GM18861 (cell line): ENCODE measurements around the gene OTOF.

ENCODE experiments used
- ATAC-seq: cut with Tn5 transposase; IDR thresholded peaks from one replicate; pipeline ENCODE4 v1.9.1; 2021; ENCODE audit not compliant: unreplicated experiment

The OTOF gene

DNA sequence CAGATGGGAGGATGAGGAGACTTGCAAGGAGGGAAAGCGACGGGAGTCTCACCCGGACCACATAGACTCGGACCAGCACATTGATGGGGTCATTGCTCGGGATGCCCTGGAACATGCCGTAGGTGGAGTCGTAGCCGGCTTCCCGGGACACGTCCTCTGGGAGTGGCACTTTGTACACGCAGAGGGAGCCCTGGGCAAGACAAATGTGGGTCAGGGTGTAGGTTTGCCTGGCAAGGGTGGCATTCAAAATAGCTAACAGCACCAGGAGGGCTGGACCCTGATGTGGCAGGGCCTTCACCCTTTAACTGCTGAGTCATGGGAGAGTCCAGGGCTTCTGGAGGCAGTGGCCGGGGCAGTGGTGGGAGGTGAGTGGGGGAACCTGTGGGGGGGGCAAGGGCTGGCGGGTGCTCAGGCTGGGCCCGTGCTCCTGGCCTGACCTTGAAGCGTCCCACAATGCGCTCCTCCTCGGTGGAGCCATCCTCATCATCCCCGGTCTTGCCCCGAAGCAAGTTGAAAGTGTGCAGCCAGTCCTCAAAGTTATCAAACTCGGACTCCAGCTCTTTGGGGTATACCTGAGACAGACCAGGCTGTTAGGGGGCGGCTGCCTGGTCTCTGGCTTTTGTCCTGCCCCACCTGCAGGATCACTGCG, 11.1 kb downstream of the OTOF start:
- no peak for ATAC-seq

DNA sequence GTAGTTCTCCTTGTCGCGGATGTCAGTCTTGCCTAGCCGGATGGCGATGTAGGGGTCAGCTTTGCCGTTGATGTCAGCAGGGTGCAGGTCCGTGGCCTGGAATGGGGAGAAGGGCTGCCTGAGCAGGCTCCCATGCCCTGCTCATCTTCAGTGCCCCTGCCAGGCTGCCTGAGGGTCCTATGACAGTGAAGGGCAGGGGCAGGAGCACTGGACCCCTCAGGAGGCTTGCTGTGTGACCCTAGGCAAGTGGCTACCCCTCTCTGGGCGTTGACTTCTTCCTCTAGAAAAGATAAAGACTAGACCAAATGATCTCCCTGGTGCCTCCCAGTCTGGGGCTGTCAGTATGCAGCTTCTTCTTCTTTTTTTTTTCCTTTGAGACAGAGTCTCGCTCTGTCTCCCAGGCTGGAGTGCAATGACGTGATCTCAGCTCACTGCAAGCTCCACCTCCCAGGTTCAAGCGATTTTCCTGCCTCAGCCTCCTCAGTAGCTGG, 11.9 kb downstream of the OTOF start:
- ATAC-seq, result no peak

DNA sequence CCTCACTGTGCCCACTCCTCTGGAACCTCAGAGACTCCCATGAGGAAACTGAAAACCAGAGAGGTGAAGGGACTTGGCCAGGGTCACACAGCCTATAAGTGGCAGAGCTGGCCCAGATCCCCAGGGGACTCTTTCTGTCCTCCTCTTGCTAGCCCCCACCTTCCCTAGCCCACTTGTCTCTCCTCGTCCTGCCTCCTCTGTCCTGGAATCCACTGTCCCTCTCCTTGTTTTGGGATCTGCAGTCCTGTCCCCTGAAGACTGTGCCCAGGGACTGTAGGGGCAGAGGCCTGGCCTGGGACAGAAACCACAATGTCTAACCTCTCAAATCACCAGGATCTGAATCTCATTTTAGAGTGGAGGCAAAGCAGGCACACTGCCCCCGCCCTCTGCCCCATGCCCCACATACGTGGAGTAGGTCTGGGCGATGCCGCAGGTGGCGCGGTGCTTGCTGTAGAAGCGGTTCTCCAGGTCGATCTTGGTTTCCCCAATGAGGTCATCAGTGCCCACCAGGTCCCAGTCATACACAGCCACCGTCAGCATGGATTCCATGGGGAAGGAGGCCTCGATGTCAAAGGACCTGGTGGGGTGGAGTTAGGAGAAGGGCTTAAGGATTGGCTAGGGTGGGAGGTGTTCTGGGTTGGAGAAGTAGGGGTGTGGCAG, 12.5 kb downstream of the OTOF start:
- ATAC-seq, result no peak

GRCh38 chr2:26464390-26465265, 13.3 kb downstream of the OTOF start:
- no peak for ATAC-seq

DNA sequence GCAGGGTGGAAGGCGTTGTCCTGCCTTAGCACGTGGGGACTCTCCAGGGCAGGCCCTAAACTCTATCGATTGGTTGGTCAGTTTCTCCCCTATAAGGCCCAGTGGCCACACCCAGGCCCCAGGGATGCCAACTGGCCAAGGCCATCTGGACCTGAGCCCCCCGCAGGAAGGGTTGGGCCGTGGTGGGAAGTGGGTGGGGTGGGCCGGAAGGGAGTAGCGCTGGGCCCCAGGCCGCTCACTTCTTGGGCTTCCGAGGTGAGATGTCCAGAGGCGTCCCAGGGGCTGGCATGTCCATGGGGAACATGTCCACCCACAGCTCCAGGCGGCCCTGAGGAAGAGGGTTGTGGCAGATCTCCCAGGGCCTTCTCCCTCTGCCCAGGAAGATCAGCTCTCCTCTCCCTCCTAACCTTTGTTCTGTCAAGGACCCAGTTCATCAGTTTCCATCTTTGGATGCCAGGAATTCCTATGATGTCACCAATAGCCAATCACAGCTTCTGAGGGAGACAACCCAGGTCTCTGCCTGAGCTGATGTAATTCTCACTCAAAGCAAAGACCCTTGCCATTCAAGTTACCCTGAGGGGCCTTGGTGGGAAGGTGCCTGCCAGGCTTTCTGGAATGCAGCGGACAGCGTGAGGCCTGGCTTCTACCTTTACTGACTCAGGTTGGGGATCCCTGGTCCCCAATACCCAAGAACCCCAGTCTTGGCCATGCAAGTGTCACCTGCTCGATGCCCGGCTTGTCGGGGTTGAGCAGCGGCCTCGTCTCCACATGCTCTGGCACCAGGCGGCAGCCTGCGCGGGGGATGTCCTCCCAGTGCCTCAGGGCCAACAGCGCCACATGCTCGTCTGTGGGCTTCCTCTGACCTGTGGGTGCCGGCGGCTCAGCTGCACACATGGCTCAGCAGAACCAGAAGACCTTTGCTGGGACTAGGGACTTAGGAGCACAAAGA, 14.4 kb downstream of the OTOF start:
- no peak for ATAC-seq

- ATAC-seq, result no peak
Observed at GRCh38 chr2:26462511-26463243, 15.2 kb downstream of the OTOF start.

DNA sequence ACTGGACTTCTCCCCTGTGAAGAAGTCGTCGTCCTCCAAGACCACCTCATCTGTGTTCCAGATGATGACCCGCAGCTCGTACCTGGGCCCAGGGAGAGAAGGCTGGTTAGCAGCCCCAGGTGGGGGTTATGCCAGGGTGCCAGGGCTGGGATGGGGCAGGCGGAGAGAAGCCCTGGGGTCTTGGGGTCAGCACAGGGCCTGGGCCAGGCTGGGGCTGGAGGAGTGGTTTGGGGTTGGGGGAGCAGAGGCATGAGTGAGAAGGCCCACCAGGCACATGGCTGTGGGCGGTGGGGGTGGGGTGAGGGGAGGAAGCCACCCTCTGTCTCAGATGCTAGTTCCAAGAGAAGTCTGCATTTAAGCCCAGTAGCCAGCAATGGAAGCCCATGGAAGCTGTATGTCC, 15.8 kb downstream of the OTOF start:
- no peak for ATAC-seq

- no peak for ATAC-seq
Observed at GRCh38 chr2:26461601-26462023, 16.3 kb downstream of the OTOF start.

DNA sequence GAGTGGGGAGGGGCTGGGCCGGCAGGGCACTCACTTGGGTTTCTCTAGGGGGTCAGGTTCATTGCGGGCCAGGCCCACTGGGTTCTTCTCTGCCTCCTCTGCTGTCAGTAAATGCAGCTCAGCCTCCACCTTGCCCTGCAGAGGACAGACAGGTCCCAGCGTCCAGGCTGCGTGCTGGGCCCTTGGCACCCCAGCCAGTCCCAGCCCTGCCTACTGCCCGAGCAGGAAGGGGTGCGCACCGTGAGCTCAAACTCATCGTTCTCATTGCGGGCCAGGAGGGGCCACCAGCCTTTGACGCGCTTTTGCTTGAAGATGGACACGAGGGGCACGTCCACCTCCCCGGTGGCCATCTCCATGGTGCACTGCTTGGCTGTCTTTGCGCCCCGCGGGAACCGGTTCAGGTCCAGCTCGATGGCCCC, 17.3 kb downstream of the OTOF start:
- ATAC-seq, result no peak

- no peak for ATAC-seq
Observed at GRCh38 chr2:26459991-26460612, 17.8 kb downstream of the OTOF start.

DNA sequence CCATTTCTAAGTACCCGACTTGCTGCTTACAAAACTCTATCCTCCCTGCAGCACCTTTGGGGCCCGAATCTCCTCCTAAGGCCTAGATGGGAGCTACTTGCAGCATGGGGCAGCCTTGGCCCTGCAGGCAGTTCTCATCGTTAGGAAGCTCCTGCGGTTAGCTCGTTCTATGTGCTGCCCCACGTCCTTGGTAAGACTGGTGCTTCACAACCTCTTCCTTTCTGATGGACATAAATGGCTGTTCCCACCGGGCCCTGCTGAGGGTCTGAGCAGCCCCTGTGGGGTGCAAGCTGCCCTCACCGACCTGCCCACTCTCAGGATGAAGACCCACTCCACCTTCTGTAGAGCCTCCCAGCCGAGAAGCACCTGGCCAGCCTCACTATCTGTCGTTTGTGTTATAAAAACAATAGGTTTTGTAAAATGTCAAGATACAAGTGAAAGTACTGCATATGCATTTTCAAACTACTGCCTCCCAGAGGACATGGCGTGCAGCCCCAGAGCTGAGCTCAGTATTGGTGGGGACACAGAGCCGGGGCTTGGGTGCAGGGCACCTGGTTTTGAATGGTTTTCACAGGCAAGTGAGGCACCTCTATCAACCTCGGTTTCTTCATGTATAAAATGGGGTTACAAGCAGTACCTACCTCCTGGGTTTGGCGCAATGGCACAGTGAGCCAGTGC, 19.4 kb downstream of the OTOF start:
- no peak for ATAC-seq

- ATAC-seq, result no peak
Observed at GRCh38 chr2:26457695-26458364, 20.1 kb downstream of the OTOF start.

GRCh38 chr2:26457251-26457666, 20.7 kb downstream of the OTOF start:
- no peak for ATAC-seq

GRCh38 chr2:26456440-26457250, 21.3 kb downstream of the OTOF start:
- ATAC-seq, result no peak

DNA sequence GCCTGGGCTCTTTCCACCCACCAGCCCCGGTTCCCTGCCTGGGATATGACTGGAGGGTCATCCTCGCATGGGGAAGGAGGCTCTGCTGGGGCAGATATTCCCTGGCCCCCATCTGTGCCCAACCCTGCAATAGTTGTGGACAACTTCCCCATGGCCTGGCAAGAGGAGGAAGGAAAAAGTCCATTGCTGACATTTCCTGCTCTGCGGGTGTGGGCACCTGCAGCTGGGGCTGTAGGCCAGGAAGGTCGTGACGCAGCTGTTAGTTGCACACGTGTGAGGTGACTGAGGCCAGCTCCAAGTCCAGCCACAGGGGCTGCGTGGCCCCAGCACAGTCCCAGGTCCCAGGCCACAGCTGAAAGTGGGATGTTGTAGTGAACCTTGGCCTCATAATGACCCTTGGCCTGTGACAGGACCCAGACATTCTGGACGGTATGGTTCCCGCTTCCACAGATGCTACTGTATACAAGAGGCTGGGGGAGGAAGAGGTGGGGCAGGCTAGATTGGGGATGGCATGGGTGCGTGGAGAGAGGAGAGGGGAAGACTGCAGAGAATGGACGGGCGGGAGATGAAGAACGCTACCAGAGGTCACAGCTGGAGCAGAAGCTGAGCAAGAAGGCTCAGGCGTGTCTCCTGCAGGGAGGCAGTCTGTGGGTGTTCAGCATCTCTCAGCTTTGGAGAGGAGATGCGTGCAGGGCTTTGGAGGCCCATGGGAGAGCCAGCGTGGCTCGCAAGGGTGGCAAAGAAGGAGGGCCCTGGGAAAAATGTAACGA, 22.1 kb downstream of the OTOF start:
- no peak for ATAC-seq

DNA sequence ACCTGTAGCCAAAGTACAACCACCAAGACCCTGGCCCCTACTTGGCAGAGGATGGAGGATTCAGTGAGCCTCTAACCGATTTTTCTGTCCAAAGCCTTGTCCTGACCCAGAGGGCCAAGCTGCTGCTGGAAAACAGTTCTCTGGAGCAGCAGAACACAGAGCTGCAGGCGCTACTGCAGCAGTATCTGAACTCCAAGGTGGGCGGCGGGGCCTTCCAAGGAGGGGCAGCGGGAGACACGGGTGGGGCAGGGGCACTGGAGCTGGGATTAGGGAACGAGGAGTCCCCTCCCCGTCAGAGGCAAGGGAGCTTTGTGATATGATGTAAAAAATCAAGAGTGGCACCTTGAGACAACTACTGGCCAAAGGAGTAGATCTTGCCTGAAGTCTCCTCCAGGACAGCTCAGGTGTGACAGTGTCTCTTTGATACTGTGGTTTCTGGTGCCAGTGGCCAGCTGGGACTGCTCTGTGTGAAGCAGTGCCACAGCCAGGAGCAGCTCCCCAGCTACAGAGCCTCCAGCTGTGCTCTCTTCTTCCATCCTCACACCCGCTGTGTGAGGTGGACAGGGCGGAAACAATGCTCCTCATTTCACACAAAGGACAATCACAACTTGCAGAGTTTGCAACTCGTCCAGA, 22.8 kb downstream of the OTOF start:
- ATAC-seq, result no peak
